ENCODE measurements around the gene CCDC34.
A peak's percentile ranks its signal among the peaks of the same experiment; 100 is the strongest.

CCDC34 gene, protein sequence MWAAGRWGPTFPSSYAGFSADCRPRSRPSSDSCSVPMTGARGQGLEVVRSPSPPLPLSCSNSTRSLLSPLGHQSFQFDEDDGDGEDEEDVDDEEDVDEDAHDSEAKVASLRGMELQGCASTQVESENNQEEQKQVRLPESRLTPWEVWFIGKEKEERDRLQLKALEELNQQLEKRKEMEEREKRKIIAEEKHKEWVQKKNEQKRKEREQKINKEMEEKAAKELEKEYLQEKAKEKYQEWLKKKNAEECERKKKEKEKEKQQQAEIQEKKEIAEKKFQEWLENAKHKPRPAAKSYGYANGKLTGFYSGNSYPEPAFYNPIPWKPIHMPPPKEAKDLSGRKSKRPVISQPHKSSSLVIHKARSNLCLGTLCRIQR

GRCh38 chr11:27362749-27363575 is at the start of gene CCDC34:
TSS of gene CCDC34 (minus strand) at chr11:27363215. CDS start at chr11:27363194, 21 bp downstream.
- ATAC-seq (ENCODE audit: low read depth) (peak; percentile 98), DNase-seq (ENCODE audit: low spot score in 2 of 2) (peak; percentile 83)
- peak within 1 kb of the TSS; percentile 84 for H3K4me3 Mint-ChIP-seq
- H3K9me3 Mint-ChIP-seq, result no peaks in the 10 kb centered on the region
- peaks cover 1% of the 10 kb centered on the region for H3K36me3 Mint-ChIP-seq
- H3K27me3 Mint-ChIP-seq, result no peaks in the 10 kb centered on the region
- H3K27ac Mint-ChIP-seq, result peak within 1 kb of the TSS; percentile 92
- peaks cover 17% of the 10 kb centered on the region for H3K4me1 Mint-ChIP-seq

GRCh38 chr11:27412192-27412691 is 49.2 kb upstream of the CCDC34 start:
- DNase-seq (ENCODE audit: low spot score in 2 of 2) (no peak), ATAC-seq (ENCODE audit: low read depth) (no peak)
- H3K27ac Mint-ChIP-seq, result no peak overlapping the region
- peaks cover 2% of the 10 kb centered on the region for H3K36me3 Mint-ChIP-seq
- no peaks in the 10 kb centered on the region for H3K4me1 Mint-ChIP-seq
- H3K4me3 Mint-ChIP-seq, result no peak overlapping the region
- no peaks in the 10 kb centered on the region for H3K9me3 Mint-ChIP-seq
- H3K27me3 Mint-ChIP-seq, result peaks cover 1% of the 10 kb centered on the region

DNA sequence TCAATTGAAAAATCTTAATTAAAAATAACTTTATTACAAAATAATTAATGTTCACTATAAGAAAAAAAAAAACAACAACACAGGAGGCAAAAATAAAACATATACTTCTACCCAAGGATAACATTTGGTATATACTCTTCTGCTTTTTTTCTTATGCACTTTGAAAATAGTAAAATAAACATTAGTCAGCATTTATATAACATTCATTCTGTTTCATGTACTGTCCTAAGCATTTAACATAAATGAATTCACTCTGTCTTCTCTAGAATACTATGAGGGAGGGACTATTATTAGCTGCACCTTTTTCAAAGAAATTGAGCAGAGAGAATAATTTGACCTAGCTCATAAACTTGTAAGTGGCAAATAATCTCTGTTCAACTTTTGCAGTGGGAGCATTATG is 48.3 kb upstream of the CCDC34 start:
- no peaks in the 10 kb centered on the region for H3K4me1 Mint-ChIP-seq
- H3K9me3 Mint-ChIP-seq, result no peaks in the 10 kb centered on the region
- no peak overlapping the region for H3K27ac Mint-ChIP-seq
- H3K36me3 Mint-ChIP-seq, result peaks cover 2% of the 10 kb centered on the region
- H3K27me3 Mint-ChIP-seq, result peaks cover 1% of the 10 kb centered on the region
- DNase-seq (ENCODE audit: low spot score in 2 of 2), result no peak
- ATAC-seq (ENCODE audit: low read depth), result no peak
- no peak overlapping the region for H3K4me3 Mint-ChIP-seq

- DNase-seq (ENCODE audit: low spot score in 2 of 2), result no peak
- peaks cover 2% of the 10 kb centered on the region for H3K36me3 Mint-ChIP-seq
- no peaks in the 10 kb centered on the region for H3K9me3 Mint-ChIP-seq
- H3K4me3 Mint-ChIP-seq, result no peak overlapping the region
- no peaks in the 10 kb centered on the region for H3K4me1 Mint-ChIP-seq
- H3K27ac Mint-ChIP-seq, result no peak overlapping the region
- ATAC-seq (ENCODE audit: low read depth), result no peak
- peaks cover 1% of the 10 kb centered on the region for H3K27me3 Mint-ChIP-seq
Observed at GRCh38 chr11:27410272-27410671, 47.3 kb upstream of the CCDC34 start.

GRCh38 chr11:27409742-27410141 is 46.7 kb upstream of the CCDC34 start:
- H3K9me3 Mint-ChIP-seq, result no peaks in the 10 kb centered on the region
- ATAC-seq (ENCODE audit: low read depth) (no peak), DNase-seq (ENCODE audit: low spot score in 2 of 2) (no peak)
- no peaks in the 10 kb centered on the region for H3K4me1 Mint-ChIP-seq
- no peak overlapping the region for H3K27ac Mint-ChIP-seq
- peaks cover 2% of the 10 kb centered on the region for H3K36me3 Mint-ChIP-seq
- H3K4me3 Mint-ChIP-seq, result no peak overlapping the region
- H3K27me3 Mint-ChIP-seq, result peaks cover 1% of the 10 kb centered on the region

DNA sequence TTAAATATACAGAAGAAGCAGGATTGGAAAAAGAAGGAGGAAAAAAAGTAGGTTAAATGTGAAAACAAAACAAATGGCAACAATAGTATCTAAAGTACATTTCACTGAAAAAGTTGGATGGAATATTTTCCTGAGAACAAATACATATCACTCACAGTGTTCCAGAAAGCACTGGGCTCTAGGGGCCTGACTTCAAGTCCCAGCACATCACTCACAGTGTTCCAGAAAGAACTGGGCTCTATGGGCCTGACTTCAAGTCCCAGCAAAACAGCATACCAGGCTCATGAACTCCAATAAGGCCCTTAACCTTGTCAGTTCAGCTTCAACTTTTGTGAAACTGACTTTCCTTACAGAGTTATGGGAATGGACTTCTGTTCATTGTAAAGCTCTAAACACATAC is 46.0 kb upstream of the CCDC34 start:
- H3K27me3 Mint-ChIP-seq, result peaks cover 1% of the 10 kb centered on the region
- no peak for ATAC-seq (ENCODE audit: low read depth)
- no peaks in the 10 kb centered on the region for H3K9me3 Mint-ChIP-seq
- no peak overlapping the region for H3K4me3 Mint-ChIP-seq
- no peaks in the 10 kb centered on the region for H3K4me1 Mint-ChIP-seq
- H3K36me3 Mint-ChIP-seq, result peaks cover 2% of the 10 kb centered on the region
- H3K27ac Mint-ChIP-seq, result no peak overlapping the region
- DNase-seq (ENCODE audit: low spot score in 2 of 2), result no peak

- DNase-seq (ENCODE audit: low spot score in 2 of 2) (no peak), ATAC-seq (ENCODE audit: low read depth) (no peak)
- peaks cover 2% of the 10 kb centered on the region for H3K36me3 Mint-ChIP-seq
- H3K4me3 Mint-ChIP-seq, result no peak overlapping the region
- H3K4me1 Mint-ChIP-seq, result no peaks in the 10 kb centered on the region
- H3K27ac Mint-ChIP-seq, result no peak overlapping the region
- peaks cover 1% of the 10 kb centered on the region for H3K27me3 Mint-ChIP-seq
- no peaks in the 10 kb centered on the region for H3K9me3 Mint-ChIP-seq
Observed at GRCh38 chr11:27408246-27408800, 45.3 kb upstream of the CCDC34 start.

DNA sequence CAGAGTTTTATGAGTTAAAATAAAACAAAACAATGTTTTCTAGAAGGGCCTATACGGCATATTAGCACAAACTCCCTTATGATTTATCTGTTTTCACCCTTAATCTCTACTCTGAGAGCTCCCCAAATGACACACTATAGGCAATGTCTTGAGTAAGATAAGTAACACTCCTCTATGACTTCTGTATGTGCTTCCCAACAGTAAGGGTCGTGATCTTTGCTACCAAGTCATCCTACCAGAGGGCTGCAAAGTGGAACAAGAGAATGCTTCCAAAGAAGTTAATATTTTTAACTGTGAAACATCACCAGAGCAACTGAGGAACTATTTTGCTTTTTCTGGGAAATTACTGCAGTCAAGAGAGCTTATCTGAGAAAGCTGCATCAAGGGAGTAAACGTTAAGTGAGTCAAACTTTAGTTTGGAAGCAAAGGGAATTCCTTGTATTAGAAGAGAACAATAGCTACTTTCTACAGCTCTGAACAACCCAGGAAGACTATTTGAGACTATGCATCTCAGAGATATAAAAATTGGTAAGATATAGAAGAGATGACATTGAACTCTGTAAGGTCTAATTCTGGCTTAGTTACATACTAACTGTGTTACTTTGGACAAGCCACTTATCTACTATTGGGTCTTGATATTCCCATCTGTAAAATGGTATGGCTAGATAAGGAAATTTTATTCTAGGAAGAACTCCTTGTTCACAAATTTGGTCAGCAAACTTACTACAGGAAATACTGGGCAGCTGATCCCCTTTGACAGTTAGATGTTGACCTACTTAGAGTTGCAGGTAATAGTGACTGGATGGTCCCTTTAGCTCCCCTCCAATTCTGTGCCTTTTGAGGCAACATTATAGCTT is 43.7 kb upstream of the CCDC34 start:
- Mint-ChIP-seq H3K27me3 (peaks cover 1% of the 10 kb centered on the region), H3K9me3 (no peaks in the 10 kb centered on the region), H3K36me3 (peaks cover 2% of the 10 kb centered on the region), H3K27ac (no peak overlapping the region), H3K4me1 (no peaks in the 10 kb centered on the region), H3K4me3 (no peak overlapping the region)
- no peak for DNase-seq (ENCODE audit: low spot score in 2 of 2)
- ATAC-seq (ENCODE audit: low read depth), result no peak

GRCh38 chr11:27405134-27405533 is 42.1 kb upstream of the CCDC34 start:
- Mint-ChIP-seq H3K4me3 (no peak overlapping the region), H3K9me3 (no peaks in the 10 kb centered on the region), H3K27ac (no peak overlapping the region), H3K27me3 (peaks cover 1% of the 10 kb centered on the region), H3K4me1 (no peaks in the 10 kb centered on the region), H3K36me3 (peaks cover 2% of the 10 kb centered on the region)
- ATAC-seq (ENCODE audit: low read depth) (no peak), DNase-seq (ENCODE audit: low spot score in 2 of 2) (no peak)

DNA sequence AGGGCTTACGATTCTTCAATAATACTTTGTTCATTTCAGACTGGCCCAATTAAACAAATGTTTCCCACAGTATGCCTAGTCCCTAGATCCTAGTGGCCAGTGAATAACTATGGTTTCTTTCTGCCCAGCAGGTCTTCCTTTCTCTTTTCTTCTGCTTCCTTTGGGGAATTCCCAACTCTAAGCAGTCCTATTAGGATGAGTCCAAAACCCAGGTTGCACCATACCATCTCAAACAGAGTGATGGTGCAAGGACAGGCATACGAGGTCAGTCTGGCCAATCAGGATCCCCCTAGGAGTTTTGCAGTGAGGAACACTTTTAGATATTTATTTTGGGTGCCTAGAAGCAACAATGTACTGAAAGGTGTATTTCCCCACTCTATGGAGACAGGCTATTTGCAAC is 41.4 kb upstream of the CCDC34 start:
- DNase-seq (ENCODE audit: low spot score in 2 of 2) (no peak), ATAC-seq (ENCODE audit: low read depth) (no peak)
- Mint-ChIP-seq H3K27me3 (peaks cover 1% of the 10 kb centered on the region), H3K36me3 (no peaks in the 10 kb centered on the region), H3K4me3 (no peak overlapping the region), H3K4me1 (no peaks in the 10 kb centered on the region), H3K27ac (no peak overlapping the region), H3K9me3 (no peaks in the 10 kb centered on the region)

GRCh38 chr11:27403195-27403594 is 40.2 kb upstream of the CCDC34 start:
- H3K4me1 Mint-ChIP-seq, result no peaks in the 10 kb centered on the region
- H3K27ac Mint-ChIP-seq, result no peak overlapping the region
- no peaks in the 10 kb centered on the region for H3K9me3 Mint-ChIP-seq
- H3K27me3 Mint-ChIP-seq, result no peaks in the 10 kb centered on the region
- ATAC-seq (ENCODE audit: low read depth), result no peak
- H3K4me3 Mint-ChIP-seq, result no peak overlapping the region
- DNase-seq (ENCODE audit: low spot score in 2 of 2), result no peak
- no peaks in the 10 kb centered on the region for H3K36me3 Mint-ChIP-seq

DNA sequence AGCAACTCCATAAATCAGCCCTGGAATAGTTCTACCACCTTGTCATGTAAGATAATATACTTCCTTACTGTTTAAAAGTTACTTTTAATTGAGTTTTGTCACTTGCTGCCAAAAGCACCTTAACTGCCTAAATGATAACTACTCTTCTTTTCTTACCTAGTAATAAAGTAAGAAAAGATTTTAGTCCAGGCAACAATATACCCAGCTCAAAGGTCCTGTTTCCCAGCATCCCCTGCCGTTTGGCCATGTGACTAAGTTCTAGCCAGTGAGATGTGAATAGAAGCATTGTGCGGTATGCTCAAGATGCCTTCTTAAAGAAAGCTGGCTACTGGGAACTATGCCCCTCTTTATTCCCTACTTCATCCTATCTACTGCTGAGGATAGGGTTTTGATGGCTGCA is 39.4 kb upstream of the CCDC34 start:
- DNase-seq (ENCODE audit: low spot score in 2 of 2) (no peak), ATAC-seq (ENCODE audit: low read depth) (no peak)
- Mint-ChIP-seq H3K27ac (no peak overlapping the region), H3K4me3 (no peak overlapping the region), H3K4me1 (no peaks in the 10 kb centered on the region), H3K27me3 (peaks cover under 1% of the 10 kb centered on the region), H3K36me3 (no peaks in the 10 kb centered on the region), H3K9me3 (no peaks in the 10 kb centered on the region)

DNA sequence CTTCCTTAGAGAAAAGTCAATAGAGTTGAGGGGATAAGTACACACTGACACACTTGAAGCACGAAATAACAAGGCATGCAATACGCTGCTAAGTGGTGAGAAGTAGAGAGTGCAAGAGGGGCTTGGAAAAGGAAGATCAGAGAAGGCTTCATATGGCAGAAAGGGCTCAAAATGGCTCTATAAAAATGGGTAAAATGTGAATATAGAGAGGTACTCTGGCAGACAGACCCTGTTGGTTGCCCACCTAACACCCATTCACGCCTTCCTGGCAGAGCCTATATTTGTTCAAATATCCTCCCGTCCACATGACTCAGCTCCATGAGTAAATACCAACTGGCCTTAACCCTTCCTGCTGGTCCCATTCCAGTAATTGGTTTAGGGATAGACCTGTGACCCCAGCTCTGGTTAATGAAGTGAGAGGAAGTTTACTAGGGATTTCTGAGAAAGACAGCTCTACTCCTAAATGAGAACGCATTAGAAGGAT is 38.9 kb upstream of the CCDC34 start:
- DNase-seq (ENCODE audit: low spot score in 2 of 2) (no peak), ATAC-seq (ENCODE audit: low read depth) (no peak)
- Mint-ChIP-seq H3K27me3 (peaks cover 5% of the 10 kb centered on the region), H3K36me3 (no peaks in the 10 kb centered on the region), H3K4me1 (no peaks in the 10 kb centered on the region), H3K4me3 (no peak overlapping the region), H3K9me3 (no peaks in the 10 kb centered on the region), H3K27ac (no peak overlapping the region)
